HCT116 (cell line): ENCODE results near the gene KRT77. TPM values are rescaled to one million over a fixed set of nuclear protein-coding genes. Genes with fewer than 3 reads are reported as not detected.

ENCODE experiments used
- ATAC-seq: fragments of 200-7000 bp; cut with Tn5 transposase; 2 replicates; pipeline ENCODE4 v1.9.1; 2020; ENCODE audit warnings: mild to moderate bottlenecking, moderate library complexity
- BruUV-seq: library from RNA; stranded (reverse); fragments of 400-500 nt; replicated peaks from 2 replicates; lab custom pipeline; 2021; lab: Mats Ljungman, UMichigan
- CTCF ChIA-PET: fragments of 300-600 bp; sonication (Branson Sonifier 250); formaldehyde crosslinking; loops from one replicate; lab custom pipeline; 2021; ENCODE audit warnings: antibody characterized with exemption; lab: Charles Lee
- POLR2A ChIA-PET: fragments of 300-600, 350-600 bp; sonication (Branson Sonifier 250); formaldehyde crosslinking; loops from one replicate; lab custom pipeline; 2021; ENCODE audit warnings: antibody characterized with exemption; lab: Charles Lee
- RAD21 ChIA-PET, 2 experiments: fragments of 300-600 bp; sonication (Branson Sonifier 250); formaldehyde crosslinking; loops; one replicate each; lab custom pipeline; 2023; ENCODE audit warnings: low total read pairs in 2 of 2; ENCODE audit not compliant: uncharacterized antibody in 2 of 2, unreplicated experiment in 2 of 2, low non-redundant PET in 1 of 2; lab: Charles Lee
- DNase-seq: peaks from one replicate; pipeline ENCODE4 v3.0.0-alpha.2; 2010; ENCODE audit warnings: low read depth, low spot score
- H2AFZ ChIP-seq: fragments of 200-600 bp; shearing (Covaris generic), sonication (generic); 2 replicates; pipeline ENCODE4 v1.6.1; 2017; ENCODE audit warnings: low read depth, mixed run types, mixed read lengths, antibody characterized with exemption, low read length; ENCODE audit not compliant: poor library complexity, severe bottlenecking
- H3K27ac ChIP-seq: 2 replicates; pipeline ENCODE4 v1.5.1; 2012; ENCODE audit warnings: low read depth, low read length
- H3K27me3 ChIP-seq: fragments of 200-600 bp; sonication (generic); 2 replicates; pipeline ENCODE4 v1.6.1; 2016; ENCODE audit warnings: mixed run types, low read length, mixed read lengths; ENCODE audit not compliant: insufficient read depth
- H3K36me3 ChIP-seq, 2 experiments: fragments of 200-500 bp in 1 of 2; fragments of 200-600 bp in 1 of 2; sonication (Bioruptor generic) in 1 of 2; sonication (generic) in 1 of 2; 2 replicates each; pipeline versions ENCODE4 v1.5.1 to v1.6.1; 2014 to 2016; ENCODE audit warnings: low read length in 2 of 2, inconsistent platforms in 1 of 2, mixed read lengths in 1 of 2, mixed run types in 1 of 2; ENCODE audit not compliant: insufficient read depth in 2 of 2, control insufficient read depth in 1 of 2
- H3K4me1 ChIP-seq, 2 experiments: fragments of 200-600 bp in 1 of 2; sonication (generic) in 1 of 2; 2 replicates each; pipeline versions ENCODE4 v1.5.1 to v1.6.1; 2012 to 2017; ENCODE audit warnings: low read length in 2 of 2, inconsistent platforms in 1 of 2, mild to moderate bottlenecking in 1 of 2, mixed read lengths in 1 of 2, mixed run types in 1 of 2, moderate library complexity in 1 of 2; ENCODE audit not compliant: insufficient read depth in 2 of 2, control insufficient read depth in 1 of 2
- H3K4me2 ChIP-seq: fragments of 200-600 bp; sonication (generic); 2 replicates; pipeline ENCODE4 v1.6.1; 2017; ENCODE audit warnings: mixed run types, low read length, mixed read lengths
- H3K4me3 ChIP-seq, 2 experiments: fragments of 200-600 bp in 1 of 2; sonication (generic) in 1 of 2; replicated peaks in 1 of 2; 2 replicates each; pipeline ENCODE4 v1.5.1; 2011 to 2016; ENCODE audit warnings: low read length in 2 of 2, control low read depth in 1 of 2, low read depth in 1 of 2, mild to moderate bottlenecking in 1 of 2, mixed read lengths in 1 of 2, mixed run types in 1 of 2
- H3K79me2 ChIP-seq: fragments of 200-600 bp; sonication (generic); 2 replicates; pipeline ENCODE4 v1.6.1; 2017; ENCODE audit warnings: mild to moderate bottlenecking, mixed run types, low read length, moderate library complexity, mixed read lengths; ENCODE audit not compliant: insufficient read depth
- H3K9ac ChIP-seq: fragments of 200-600 bp; sonication (generic); 2 replicates; pipeline ENCODE4 v1.6.1; 2016; ENCODE audit warnings: low read length, mixed read lengths
- H3K9me2 ChIP-seq: fragments of 200-600 bp; sonication (generic), shearing (Covaris generic); 2 replicates; pipeline ENCODE4 v1.6.1; 2017; ENCODE audit warnings: mixed run types, mild to moderate bottlenecking, moderate library complexity; ENCODE audit not compliant: insufficient read depth
- H3K9me3 ChIP-seq, 2 experiments: fragments of 200-500 bp in 1 of 2; fragments of 200-600 bp in 1 of 2; sonication (Bioruptor generic) in 1 of 2; sonication (generic) in 1 of 2; 2 replicates each; pipeline ENCODE4 v1.6.1; 2014 to 2017; ENCODE audit warnings: low read length in 2 of 2, mixed read lengths in 2 of 2, inconsistent platforms in 1 of 2, low read depth in 1 of 2, mild to moderate bottlenecking in 1 of 2, mixed run types in 1 of 2, moderate library complexity in 1 of 2; ENCODE audit not compliant: control insufficient read depth in 1 of 2, insufficient read depth in 1 of 2
- H4K20me1 ChIP-seq: fragments of 200-600 bp; sonication (generic), shearing (Covaris generic); 2 replicates; pipeline ENCODE4 v1.6.1; 2017; ENCODE audit warnings: mixed run types, mild to moderate bottlenecking, moderate library complexity; ENCODE audit not compliant: insufficient read depth
- ATF3 ChIP-seq: IDR thresholded peaks from 2 replicates; pipeline ENCODE4 v1.6.1; 2012
- CTCF ChIP-seq, 3 experiments: fragments of 200-600 bp in 1 of 3; sonication (generic) in 1 of 3; IDR thresholded peaks in 2 of 3; conservative IDR thresholded peaks in 1 of 3; 2 replicates each; pipeline ENCODE4 v1.5.1; 2012 to 2017; ENCODE audit warnings: low read depth in 2 of 3, low read length in 2 of 3, antibody characterized with exemption in 1 of 3, borderline replicate concordance in 1 of 3, control low read depth in 1 of 3, mild to moderate bottlenecking in 1 of 3, mixed read lengths in 1 of 3, mixed run types in 1 of 3, moderate library complexity in 1 of 3; ENCODE audit not compliant: insufficient read depth in 1 of 3
- EGR1 ChIP-seq: IDR thresholded peaks from 2 replicates; pipeline ENCODE4 v1.6.1; 2012; ENCODE audit warnings: low read depth
- ELF1 ChIP-seq: IDR thresholded peaks from 2 replicates; pipeline ENCODE4 v1.6.1; 2012; ENCODE audit warnings: low read depth, borderline replicate concordance
- EZH2 ChIP-seq: fragments of 200-600 bp; sonication (generic); IDR thresholded peaks from 2 replicates; pipeline ENCODE4 v1.6.1; 2017; ENCODE audit warnings: antibody characterized with exemption, mixed run types
- FOSL1 ChIP-seq: IDR thresholded peaks from 2 replicates; pipeline ENCODE4 v1.6.1; 2012; ENCODE audit warnings: low read depth
- MAX ChIP-seq: IDR thresholded peaks from 2 replicates; pipeline ENCODE4 v1.6.1; 2012
- POLR2A ChIP-seq: IDR thresholded peaks from 2 replicates; pipeline ENCODE4 v1.7.0; 2011; ENCODE audit warnings: borderline replicate concordance; ENCODE audit not compliant: insufficient read depth, insufficient read length; ENCODE audit errors: extremely low read depth
- REST ChIP-seq: IDR thresholded peaks from 2 replicates; pipeline ENCODE4 v1.6.1; 2012; ENCODE audit warnings: low read depth
- SIN3A ChIP-seq: IDR thresholded peaks from 2 replicates; pipeline ENCODE4 v1.6.1; 2012; ENCODE audit warnings: low read depth
- SP1 ChIP-seq: IDR thresholded peaks from 2 replicates; pipeline ENCODE4 v1.6.1; 2012; ENCODE audit warnings: low read depth
- SRF ChIP-seq: IDR thresholded peaks from 2 replicates; pipeline ENCODE4 v1.6.1; 2012; ENCODE audit warnings: low read depth
- ZBTB33 ChIP-seq: IDR thresholded peaks from 2 replicates; pipeline ENCODE4 v1.6.1; 2011; ENCODE audit warnings: mild to moderate bottlenecking, low read length, moderate library complexity; ENCODE audit not compliant: insufficient replicate concordance; ENCODE audit errors: extremely low read depth
- ZNF274 ChIP-seq: fragments of 200-500 bp; sonication (Bioruptor generic); IDR thresholded peaks from 2 replicates; pipeline ENCODE4 v1.6.1; 2014; ENCODE audit warnings: mild to moderate bottlenecking, low read depth, low read length, inconsistent platforms
- intact Hi-C: fragments of 100-400 bp; cut with micrococcal nuclease; formaldehyde crosslinking; loops from 2 replicates; pipeline ENCODE4 v1.10.0; 2022
- total RNA-seq: library from RNA; stranded (reverse); gene quantifications from one replicate; pipeline ENCODE4 v1.2.1, GENCODE V29; 2021; ENCODE audit not compliant: unreplicated experiment

KRT77 gene
- total RNA-seq, 1 experiment from 2014 or later, result not detected

- Histone ChIP-seq H3K9me2 (no peaks in the 10 kb centered on the region), H3K9me3 (no peaks in the 10 kb centered on the region), H3K27ac (no peak overlapping the region), H3K9ac (no peak overlapping the region), H3K4me3 (no peak overlapping the region), H4K20me1 (no peaks in the 10 kb centered on the region), H3K4me2 (no peak overlapping the region), H3K36me3 (no peaks in the 10 kb centered on the region), H3K4me1 (no peaks in the 10 kb centered on the region), H2AFZ (no peak overlapping the region), H3K27me3 (peaks cover 24% of the 10 kb centered on the region), H3K79me2 (no peaks in the 10 kb centered on the region)
- ATAC-seq (no peak), DNase-seq (no peak)
- no peak for TF ChIP-seq POLR2A
- TF ChIP-seq EZH2, result no peak
- no peak for TF ChIP-seq FOSL1
- no peak for TF ChIP-seq ZBTB33
- TF ChIP-seq ZNF274, result no peak
- no peak for TF ChIP-seq SRF
- TF ChIP-seq SP1, result no peak
- no peak for TF ChIP-seq CTCF (IDR thresholded peaks at IDR 0.05 in 2 of 3, conservative IDR thresholded peaks at IDR 0.05 in 1 of 3; ENCODE audit: borderline replicate concordance in 1 of 3, insufficient read depth in 1 of 3, low read depth in 2 of 3, low read length in 2 of 3)
- TF ChIP-seq REST, result no peak
- TF ChIP-seq SIN3A, result no peak
- TF ChIP-seq MAX, result no peak
- TF ChIP-seq ATF3, result no peak
- no peak for TF ChIP-seq ELF1
- no peak for TF ChIP-seq EGR1
- no TSS peak for BruUV-seq
- intact Hi-C loops, result no loop called here
- ChIA-PET POLR2A (no interaction called here), CTCF (no interaction called here), RAD21 (no interaction called here)
Observed at GRCh38 chr12:52681526-52682380, 21.6 kb downstream of the KRT77 start.
